Neuronal stem cell (in vitro differentiated cells): ENCODE measurements around the gene ZMYM2.

ENCODE experiments used
- DNase-seq: peaks from one replicate; pipeline ENCODE4 v3.0.0-alpha.2; 2013; ENCODE audit warnings: low spot score
- H2AFZ ChIP-seq: one replicate; pipeline ENCODE4 v1.6.1; 2013; ENCODE audit warnings: mild to moderate bottlenecking, low read length, inconsistent platforms
- H2AK5ac ChIP-seq: 2 replicates; pipeline ENCODE4 v1.6.1; 2013; ENCODE audit warnings: low read depth, mild to moderate bottlenecking, inconsistent platforms, low read length, moderate library complexity, mixed read lengths
- H2BK120ac ChIP-seq: 2 replicates; pipeline ENCODE4 v1.6.1; 2013; ENCODE audit warnings: low read depth, mild to moderate bottlenecking, inconsistent platforms, low read length, moderate library complexity, mixed read lengths
- H2BK12ac ChIP-seq: one replicate; pipeline ENCODE4 v1.6.1; 2013; ENCODE audit warnings: low read length, inconsistent platforms
- H2BK15ac ChIP-seq: 2 replicates; pipeline ENCODE4 v1.6.1; 2013; ENCODE audit warnings: mild to moderate bottlenecking, low read length, inconsistent platforms, mixed read lengths
- H2BK5ac ChIP-seq: one replicate; pipeline ENCODE4 v1.6.1; 2013; ENCODE audit warnings: inconsistent platforms, mild to moderate bottlenecking, low read length, moderate library complexity
- H3K14ac ChIP-seq: one replicate; pipeline ENCODE4 v1.6.1; 2013; ENCODE audit warnings: low read length, inconsistent platforms
- H3K18ac ChIP-seq: 2 replicates; pipeline ENCODE4 v1.6.1; 2013; ENCODE audit warnings: low read length, inconsistent platforms
- H3K23ac ChIP-seq: 2 replicates; pipeline ENCODE4 v1.6.1; 2013; ENCODE audit warnings: low read depth, mild to moderate bottlenecking, mixed read lengths, low read length, inconsistent platforms; ENCODE audit not compliant: poor library complexity
- H3K27ac ChIP-seq: replicated peaks from 3 replicates; pipeline ENCODE4 v1.5.1; 2013; ENCODE audit warnings: low read length, inconsistent platforms
- H3K27me3 ChIP-seq, 3 experiments: 2 replicates each; pipeline ENCODE4 v1.6.1; 2013; ENCODE audit warnings: low read length in 3 of 3, mild to moderate bottlenecking in 2 of 3, inconsistent platforms in 1 of 3, low read depth in 1 of 3, mixed read lengths in 1 of 3, moderate library complexity in 1 of 3; ENCODE audit not compliant: control insufficient read depth in 3 of 3, insufficient read depth in 3 of 3
- H3K36me3 ChIP-seq, 2 donors: replicated peaks in 1 of 2; 2 replicates each; pipeline ENCODE4 v1.6.1; 2013; ENCODE audit warnings: low read length in 2 of 2; ENCODE audit not compliant: control insufficient read depth in 2 of 2, insufficient read depth in 2 of 2
- H3K4ac ChIP-seq: 2 replicates; pipeline ENCODE4 v1.6.1; 2013; ENCODE audit warnings: inconsistent platforms, mild to moderate bottlenecking, low read length, moderate library complexity
- H3K4me1 ChIP-seq, 2 donors: 1 replicate in 1 of 2; 2 replicates in 1 of 2; pipeline ENCODE4 v1.6.1; 2013; ENCODE audit warnings: low read length in 2 of 2, low read depth in 1 of 2; ENCODE audit not compliant: control insufficient read depth in 2 of 2, insufficient read depth in 1 of 2
- H3K4me2 ChIP-seq: one replicate; pipeline ENCODE4 v1.6.1; 2013; ENCODE audit warnings: mild to moderate bottlenecking, low read length, inconsistent platforms; ENCODE audit not compliant: insufficient read depth, poor library complexity, severe bottlenecking
- H3K4me3 ChIP-seq, 2 donors: 2 replicates each; pipeline ENCODE4 v1.5.1; 2013; ENCODE audit warnings: low read length in 2 of 2, mild to moderate bottlenecking in 2 of 2, inconsistent platforms in 1 of 2, moderate library complexity in 1 of 2
- H3K79me1 ChIP-seq: one replicate; pipeline ENCODE4 v1.6.1; 2013; ENCODE audit warnings: low read depth, mild to moderate bottlenecking, inconsistent platforms, low read length, moderate library complexity
- H3K9ac ChIP-seq: one replicate; pipeline ENCODE4 v1.6.1; 2013; ENCODE audit warnings: mild to moderate bottlenecking, low read depth, low read length, inconsistent platforms; ENCODE audit not compliant: poor library complexity
- H3K9me3 ChIP-seq, 2 donors: replicated peaks in 1 of 2; 2 replicates each; pipeline versions ENCODE3 to v1.6.1; 2013; ENCODE audit warnings: low read length in 2 of 2, mild to moderate bottlenecking in 2 of 2, inconsistent platforms in 1 of 2, low read depth in 1 of 2, mixed read lengths in 1 of 2, moderate library complexity in 1 of 2; ENCODE audit not compliant: control insufficient read depth in 2 of 2, insufficient read depth in 1 of 2
- H4K8ac ChIP-seq: one replicate; pipeline ENCODE4 v1.6.1; 2013; ENCODE audit warnings: low read depth, mild to moderate bottlenecking, inconsistent platforms, low read length, moderate library complexity
- H4K91ac ChIP-seq: one replicate; pipeline ENCODE4 v1.6.1; 2013; ENCODE audit warnings: low read length, low read depth, mild to moderate bottlenecking, inconsistent platforms; ENCODE audit not compliant: poor library complexity
- WGBS, 2 donors: extraction: QIAGEN DNeasy Blood & Tissue Kit; methylation state at CpG; one replicate each; pipeline ENCODE4 v1.1.7; 2013; ENCODE audit warnings: missing lambda C conversion rate in 2 of 2, mixed read lengths in 1 of 2; ENCODE audit not compliant: insufficient read length in 2 of 2, insufficient replicate concordance in 1 of 2; ENCODE audit errors: extremely low coverage in 2 of 2; 5-methylcytosine and 5-hydroxymethylcytosine counted together

ZMYM2 gene

DNA sequence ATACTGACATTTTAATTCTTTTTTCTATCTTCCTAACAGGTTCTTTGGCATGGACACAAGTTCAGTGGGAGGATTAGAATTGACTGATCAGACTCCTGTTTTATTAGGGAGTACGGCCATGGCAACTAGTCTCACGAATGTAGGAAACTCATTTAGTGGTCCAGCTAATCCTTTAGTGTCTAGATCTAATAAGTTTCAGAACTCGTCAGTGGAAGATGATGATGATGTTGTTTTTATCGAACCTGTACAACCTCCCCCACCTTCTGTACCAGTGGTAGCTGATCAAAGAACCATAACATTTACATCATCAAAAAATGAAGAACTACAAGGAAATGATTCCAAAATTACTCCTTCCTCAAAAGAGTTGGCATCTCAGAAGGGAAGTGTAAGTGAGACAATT, 34.5 kb downstream of the ZMYM2 start:
- H3K9ac ChIP-seq, result no peak overlapping the region
- H3K23ac ChIP-seq, result no peak overlapping the region
- no peak overlapping the region for H3K27ac ChIP-seq
- H3K4me3 ChIP-seq, result no peak overlapping the region
- H3K4me1 ChIP-seq, result no peaks in the 10 kb centered on the region
- H4K8ac ChIP-seq, result no peak overlapping the region
- H3K36me3 ChIP-seq, result peaks cover 14 to 100% of the 10 kb centered on the region in 2 donors
- no peaks in the 10 kb centered on the region for H3K27me3 ChIP-seq
- no peak overlapping the region for H3K4me2 ChIP-seq
- H2BK15ac ChIP-seq, result no peak overlapping the region
- no CpG with 5 or more reads among the region's 4 CpGs for WGBS, 2 donors
- peaks cover 3% of the 10 kb centered on the region for H3K79me1 ChIP-seq
- no peak overlapping the region for H2BK12ac ChIP-seq
- H2AK5ac ChIP-seq, result no peak overlapping the region
- H3K18ac ChIP-seq, result no peak overlapping the region
- H3K14ac ChIP-seq, result no peak overlapping the region
- H2BK120ac ChIP-seq, result no peak overlapping the region
- no peak overlapping the region for H3K4ac ChIP-seq
- peaks cover 0 to 10% of the 10 kb centered on the region in 2 donors for H3K9me3 ChIP-seq
- H2BK5ac ChIP-seq, result no peak overlapping the region
- DNase-seq, result no peak
- H2AFZ ChIP-seq, result no peak overlapping the region
- H4K91ac ChIP-seq, result no peak overlapping the region

DNA sequence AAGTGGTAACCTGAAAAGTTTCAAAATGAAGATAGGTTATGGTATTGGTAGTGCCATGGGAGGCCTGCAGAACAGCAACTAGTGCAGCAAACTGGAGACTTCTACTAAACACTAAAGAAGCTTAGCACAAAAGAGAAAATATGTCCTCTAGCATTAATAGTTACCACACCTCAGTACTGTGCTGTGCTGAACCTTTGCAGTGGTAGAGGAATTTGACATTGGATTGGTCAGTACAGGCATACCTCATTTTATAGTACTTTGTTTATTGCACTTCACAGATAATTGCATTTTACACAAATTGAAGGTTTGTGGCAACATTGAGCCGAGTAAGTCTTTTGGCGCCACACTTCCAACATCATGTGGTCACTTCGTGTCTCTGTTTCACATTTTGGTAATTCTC, 40.4 kb downstream of the ZMYM2 start:
- H3K9ac ChIP-seq, result no peak overlapping the region
- WGBS, 2 donors, result no CpG with 5 or more reads among the region's 3 CpGs
- H3K36me3 ChIP-seq, result peaks cover 9 to 98% of the 10 kb centered on the region in 2 donors

DNA sequence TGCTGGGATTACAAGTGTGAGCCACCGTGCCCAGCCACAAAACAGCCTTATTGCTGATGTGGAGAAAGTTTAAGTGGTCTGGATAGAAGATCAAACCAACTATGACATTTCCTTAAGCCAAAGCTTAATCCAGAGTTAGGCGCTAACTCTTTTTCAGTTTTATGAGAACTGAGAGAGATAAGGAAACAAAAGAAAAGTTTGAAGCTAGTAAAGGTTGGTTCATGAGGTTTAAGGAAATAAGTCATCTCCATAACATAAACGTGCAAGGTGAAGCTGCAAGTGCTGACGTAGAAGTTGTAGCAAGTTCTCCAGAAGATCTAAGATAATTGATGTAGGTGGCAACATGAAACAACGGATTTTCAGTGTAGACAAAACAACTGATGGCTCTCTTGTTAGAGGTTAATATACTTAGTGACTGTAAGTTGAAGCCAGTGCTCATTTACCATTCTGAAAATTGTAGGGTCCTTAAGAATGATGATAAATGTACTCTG, 41.6 kb downstream of the ZMYM2 start:
- Histone ChIP-seq H3K14ac (no peak overlapping the region), H2BK5ac (no peak overlapping the region), H3K23ac (no peak overlapping the region), H3K27ac (no peak overlapping the region), H2AFZ (no peak overlapping the region), H4K91ac (no peak overlapping the region), H3K36me3 (peaks cover 6 to 98% of the 10 kb centered on the region in 2 donors), H3K4me3 (no peak overlapping the region), H3K4me2 (no peak overlapping the region), H3K9ac (no peak overlapping the region), H2AK5ac (no peak overlapping the region), H3K18ac (no peak overlapping the region), H2BK120ac (no peak overlapping the region), H4K8ac (no peak overlapping the region), H3K4ac (no peak overlapping the region), H3K9me3 (peaks cover 0 to 15% of the 10 kb centered on the region in 2 donors), H3K27me3 (no peaks in the 10 kb centered on the region), H3K4me1 (no peaks in the 10 kb centered on the region), H2BK12ac (no peak overlapping the region), H3K79me1 (peaks cover 3% of the 10 kb centered on the region), H2BK15ac (no peak overlapping the region)
- DNase-seq, result no peak
- WGBS, 2 donors, result no CpG with 5 or more reads among the region's 5 CpGs

More for the DNA sequence above, 40.4 kb downstream of the ZMYM2 start:
- Histone ChIP-seq H2BK120ac (no peak overlapping the region), H3K18ac (no peak overlapping the region), H3K4me1 (no peaks in the 10 kb centered on the region), H3K4ac (no peak overlapping the region), H3K27ac (no peak overlapping the region), H2AK5ac (no peak overlapping the region), H4K91ac (no peak overlapping the region), H3K9me3 (peaks cover 0 to 15% of the 10 kb centered on the region in 2 donors), H3K27me3 (no peaks in the 10 kb centered on the region), H3K4me3 (no peak overlapping the region), H2AFZ (no peak overlapping the region), H3K23ac (no peak overlapping the region), H4K8ac (no peak overlapping the region), H2BK12ac (no peak overlapping the region), H2BK15ac (no peak overlapping the region), H2BK5ac (no peak overlapping the region), H3K79me1 (peaks cover 3% of the 10 kb centered on the region), H3K4me2 (no peak overlapping the region), H3K14ac (no peak overlapping the region)
- no peak for DNase-seq

- Histone ChIP-seq H2AFZ (no peak overlapping the region), H3K27ac (no peak overlapping the region), H2BK15ac (no peak overlapping the region), H3K23ac (no peak overlapping the region), H3K9ac (no peak overlapping the region), H2BK120ac (no peak overlapping the region), H3K4ac (no peak overlapping the region), H2BK5ac (no peak overlapping the region), H3K14ac (no peak overlapping the region), H2AK5ac (no peak overlapping the region), H3K4me2 (no peak overlapping the region), H2BK12ac (no peak overlapping the region), H3K9me3 (peaks cover 0 to 12% of the 10 kb centered on the region in 2 donors), H4K91ac (no peak overlapping the region), H4K8ac (no peak overlapping the region), H3K36me3 (peaks cover 11 to 98% of the 10 kb centered on the region in 2 donors), H3K79me1 (peaks cover 1% of the 10 kb centered on the region), H3K4me3 (no peak overlapping the region), H3K4me1 (no peaks in the 10 kb centered on the region), H3K27me3 (no peaks in the 10 kb centered on the region), H3K18ac (no peak overlapping the region)
- no peak for DNase-seq
- no CpG with 5 or more reads among the region's 4 CpGs for WGBS, 2 donors
Measured at GRCh38 chr13:20001366-20002190, 43.1 kb downstream of the ZMYM2 start.
